Activated CD8-positive, alpha-beta T cell treated with anti-CD3 and anti-CD28 coated beads for 36 hours (primary cell): Measurements from ENCODE around the gene MINDY2. TPM values are rescaled to one million over a fixed set of nuclear protein-coding genes. Genes with fewer than 3 reads are reported as not detected.
"Not testable (repeated sequence)": the region's sequence is repeated elsewhere in the genome, so short reads cannot be mapped to it uniquely, and the experiment has no call there.

Experiments
- ATAC-seq: fragments of 200-7000 bp; cut with Tn5 transposase; one replicate; pipeline ENCODE4 v1.10.0; 2021; ENCODE audit warnings: mild to moderate bottlenecking, moderate library complexity
- CTCF ChIA-PET: fragments of 350-600 bp; sonication (Branson Sonifier 250); formaldehyde crosslinking; loops from one replicate; lab custom pipeline; 2021; ENCODE audit warnings: antibody characterized with exemption; lab: Charles Lee
- POLR2A ChIA-PET: fragments of 350-600 bp; sonication (Branson Sonifier 250); formaldehyde crosslinking; loops from one replicate; lab custom pipeline; 2021; ENCODE audit warnings: antibody characterized with exemption; lab: Charles Lee
- DNase-seq: peaks from one replicate; pipeline ENCODE4 v3.0.0-alpha.2; 2020
- H3K27ac Mint-ChIP-seq: one replicate; pipeline ENCODE4 v1.8.0; 2021; ENCODE audit warnings: mild to moderate bottlenecking, mixed read lengths
- H3K27me3 Mint-ChIP-seq: one replicate; pipeline ENCODE4 v1.8.0; 2021; ENCODE audit warnings: mixed read lengths
- H3K36me3 Mint-ChIP-seq: one replicate; pipeline ENCODE4 v1.8.0; 2021; ENCODE audit warnings: low read depth, mixed read lengths
- H3K4me1 Mint-ChIP-seq: one replicate; pipeline ENCODE4 v1.8.0; 2021; ENCODE audit warnings: low read depth, mixed read lengths
- H3K4me3 Mint-ChIP-seq: one replicate; pipeline ENCODE4 v1.8.0; 2021; ENCODE audit warnings: mild to moderate bottlenecking, moderate library complexity, mixed read lengths
- H3K9me3 Mint-ChIP-seq: one replicate; pipeline ENCODE4 v1.8.0; 2021; ENCODE audit warnings: mixed read lengths
- CTCF ChIP-seq: fragments of 200-600 bp; IDR thresholded peaks from one replicate; pipeline ENCODE4 v1.8.0; 2022; ENCODE audit warnings: antibody characterized with exemption, mild to moderate bottlenecking
- intact Hi-C: fragments of 100-400 bp; cut with micrococcal nuclease; formaldehyde crosslinking; loops from one replicate; pipeline ENCODE4 v1.10.0; 2022
- total RNA-seq, 2 experiments: library from RNA; stranded (reverse); gene quantifications; one replicate each; pipeline ENCODE4 v1.2.3, GENCODE V29; 2021

The MINDY2 gene
- total RNA-seq, 2 experiments from 2014 or later = 9.0 to 10.3 TPM

GRCh38 chr15:58762731-58763130 is 8.4 kb upstream of the MINDY2 start:
- intact Hi-C loops = no loop called here
- H3K4me1 Mint-ChIP-seq = peaks cover 5% of the 10 kb centered on the region
- H3K9me3 Mint-ChIP-seq = peaks cover 10% of the 10 kb centered on the region

GRCh38 chr15:58764468-58764867 is 6.6 kb upstream of the MINDY2 start:
- Mint-ChIP-seq H3K36me3 (peaks cover 1% of the 10 kb centered on the region), H3K4me3 (no peak overlapping the region), H3K27ac (no peak overlapping the region), H3K27me3 (no peaks in the 10 kb centered on the region), H3K9me3 (peaks cover 10% of the 10 kb centered on the region), H3K4me1 (peaks cover 5% of the 10 kb centered on the region)
- intact Hi-C loops = no loop called here
- ATAC-seq (no peak), DNase-seq (no peak)
- POLR2A ChIA-PET = no interaction called here
- CTCF ChIA-PET = no interaction called here
- no peak for TF ChIP-seq CTCF

More at GRCh38 chr15:58762731-58763130, 8.4 kb upstream of the MINDY2 start:
- POLR2A ChIA-PET = no interaction called here
- TF ChIP-seq CTCF = no peak
- CTCF ChIA-PET = no interaction called here
- no peaks in the 10 kb centered on the region for H3K27me3 Mint-ChIP-seq
- no peak overlapping the region for H3K4me3 Mint-ChIP-seq
- H3K27ac Mint-ChIP-seq = no peak overlapping the region
- peaks cover 1% of the 10 kb centered on the region for H3K36me3 Mint-ChIP-seq
- DNase-seq (no peak), ATAC-seq (no peak)

GRCh38 chr15:58766290-58766689 is 4.8 kb upstream of the MINDY2 start:
- intact Hi-C loops = no loop called here
- CTCF ChIA-PET = interaction anchor here (1.0 to 1.3 kb wide), 2 partner anchors 17 to 538 kb away, joined by 4 to 5 read pairs; partner anchors contain the start of gene ADAM10

GRCh38 chr15:58768601-58769004 is 2.5 kb upstream of the MINDY2 start:
- H3K4me1 Mint-ChIP-seq = peaks cover 15% of the 10 kb centered on the region
- CTCF ChIA-PET, H3K4me3 Mint-ChIP-seq, H3K27me3 Mint-ChIP-seq, ATAC-seq, intact Hi-C loops, H3K36me3 Mint-ChIP-seq, POLR2A ChIA-PET, H3K27ac Mint-ChIP-seq, H3K9me3 Mint-ChIP-seq: not testable (repeated sequence)
- peak; percentile 20 for DNase-seq

More at GRCh38 chr15:58766290-58766689, 4.8 kb upstream of the MINDY2 start:
- peaks cover 10% of the 10 kb centered on the region for H3K9me3 Mint-ChIP-seq
- peaks cover 13% of the 10 kb centered on the region for H3K4me1 Mint-ChIP-seq
- peaks cover 1% of the 10 kb centered on the region for H3K36me3 Mint-ChIP-seq
- H3K27me3 Mint-ChIP-seq = no peaks in the 10 kb centered on the region
- no peak for TF ChIP-seq CTCF
- no peak overlapping the region for H3K27ac Mint-ChIP-seq
- ATAC-seq (no peak), DNase-seq (no peak)
- POLR2A ChIA-PET = no interaction called here
- H3K4me3 Mint-ChIP-seq = no peak overlapping the region

- DNase-seq = peak; percentile 50
- no peak overlapping the region for H3K4me3 Mint-ChIP-seq
- TF ChIP-seq CTCF = no peak
- H3K36me3 Mint-ChIP-seq = no peaks in the 10 kb centered on the region
- intact Hi-C loops = no loop called here
- H3K27me3 Mint-ChIP-seq = no peaks in the 10 kb centered on the region
- CTCF ChIA-PET = interaction anchor here (0.8 to 3.2 kb wide), 18 partner anchors 9 to 543 kb away, joined by 3 to 21 read pairs (median 4); partner anchors contain the start of gene ADAM10
- H3K9me3 Mint-ChIP-seq = peaks cover 2% of the 10 kb centered on the region
- POLR2A ChIA-PET = interaction anchor here (0.6 to 1.2 kb wide), 4 partner anchors 10 to 467 kb away, joined by 3 to 6 read pairs (median 4); partner anchors contain the start of gene ADAM10
- H3K4me1 Mint-ChIP-seq = peaks cover 15% of the 10 kb centered on the region
- peak overlapping the region; percentile 87 for H3K27ac Mint-ChIP-seq
- peak; percentile 40 for ATAC-seq
Observed at GRCh38 chr15:58770519-58770856, 614 bp upstream of the MINDY2 start.
